ENCODE measurements around the gene ZSWIM1.

ZSWIM1 gene

DNA sequence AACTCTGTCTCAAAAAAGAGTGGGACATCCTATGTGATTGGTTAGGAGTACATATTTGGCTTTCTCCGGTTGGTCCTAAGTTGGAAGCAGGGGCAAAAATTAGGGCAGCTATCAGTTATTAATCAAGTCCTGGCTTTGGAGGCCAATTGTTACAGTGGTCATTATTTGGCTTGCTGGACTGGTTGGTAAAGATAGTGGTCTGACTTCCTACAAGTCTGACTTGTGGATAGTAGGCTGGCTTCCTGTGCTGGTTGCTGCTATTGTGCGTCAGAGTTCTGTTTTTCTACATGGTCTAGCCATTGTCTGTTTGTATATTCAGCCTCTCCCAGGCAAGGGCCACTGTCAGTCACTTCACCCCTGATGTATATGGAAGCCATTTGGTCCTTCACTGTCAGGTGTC is 30.8 kb upstream of the ZSWIM1 start:
- no peak for DNase-seq (ENCODE audit: low read depth in 1 of 2, low spot score in 1 of 2)
- H3K4me3 ChIP-seq (replicated peaks; ENCODE audit: insufficient read depth, low read length) = no peak overlapping the region
- H3K27me3 ChIP-seq (ENCODE audit: insufficient read depth, poor library complexity, severe bottlenecking) = no peaks in the 10 kb centered on the region
- no peak for TF ChIP-seq GABPA (IDR thresholded peaks at IDR 0.05; ENCODE audit: low read depth)
- TF ChIP-seq SPI1 (IDR thresholded peaks at IDR 0.05; ENCODE audit: borderline replicate concordance, low read depth) = no peak
- TF ChIP-seq POLR2AphosphoS5 (IDR thresholded peaks at IDR 0.05; ENCODE audit: low read depth) = no peak
- TF ChIP-seq, protein P1, sequence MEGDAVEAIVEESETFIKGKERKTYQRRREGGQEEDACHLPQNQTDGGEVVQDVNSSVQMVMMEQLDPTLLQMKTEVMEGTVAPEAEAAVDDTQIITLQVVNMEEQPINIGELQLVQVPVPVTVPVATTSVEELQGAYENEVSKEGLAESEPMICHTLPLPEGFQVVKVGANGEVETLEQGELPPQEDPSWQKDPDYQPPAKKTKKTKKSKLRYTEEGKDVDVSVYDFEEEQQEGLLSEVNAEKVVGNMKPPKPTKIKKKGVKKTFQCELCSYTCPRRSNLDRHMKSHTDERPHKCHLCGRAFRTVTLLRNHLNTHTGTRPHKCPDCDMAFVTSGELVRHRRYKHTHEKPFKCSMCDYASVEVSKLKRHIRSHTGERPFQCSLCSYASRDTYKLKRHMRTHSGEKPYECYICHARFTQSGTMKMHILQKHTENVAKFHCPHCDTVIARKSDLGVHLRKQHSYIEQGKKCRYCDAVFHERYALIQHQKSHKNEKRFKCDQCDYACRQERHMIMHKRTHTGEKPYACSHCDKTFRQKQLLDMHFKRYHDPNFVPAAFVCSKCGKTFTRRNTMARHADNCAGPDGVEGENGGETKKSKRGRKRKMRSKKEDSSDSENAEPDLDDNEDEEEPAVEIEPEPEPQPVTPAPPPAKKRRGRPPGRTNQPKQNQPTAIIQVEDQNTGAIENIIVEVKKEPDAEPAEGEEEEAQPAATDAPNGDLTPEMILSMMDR (IDR thresholded peaks at IDR 0.05; ENCODE audit: insufficient read depth, low read length) = no peak
- TF ChIP-seq, protein P2, sequence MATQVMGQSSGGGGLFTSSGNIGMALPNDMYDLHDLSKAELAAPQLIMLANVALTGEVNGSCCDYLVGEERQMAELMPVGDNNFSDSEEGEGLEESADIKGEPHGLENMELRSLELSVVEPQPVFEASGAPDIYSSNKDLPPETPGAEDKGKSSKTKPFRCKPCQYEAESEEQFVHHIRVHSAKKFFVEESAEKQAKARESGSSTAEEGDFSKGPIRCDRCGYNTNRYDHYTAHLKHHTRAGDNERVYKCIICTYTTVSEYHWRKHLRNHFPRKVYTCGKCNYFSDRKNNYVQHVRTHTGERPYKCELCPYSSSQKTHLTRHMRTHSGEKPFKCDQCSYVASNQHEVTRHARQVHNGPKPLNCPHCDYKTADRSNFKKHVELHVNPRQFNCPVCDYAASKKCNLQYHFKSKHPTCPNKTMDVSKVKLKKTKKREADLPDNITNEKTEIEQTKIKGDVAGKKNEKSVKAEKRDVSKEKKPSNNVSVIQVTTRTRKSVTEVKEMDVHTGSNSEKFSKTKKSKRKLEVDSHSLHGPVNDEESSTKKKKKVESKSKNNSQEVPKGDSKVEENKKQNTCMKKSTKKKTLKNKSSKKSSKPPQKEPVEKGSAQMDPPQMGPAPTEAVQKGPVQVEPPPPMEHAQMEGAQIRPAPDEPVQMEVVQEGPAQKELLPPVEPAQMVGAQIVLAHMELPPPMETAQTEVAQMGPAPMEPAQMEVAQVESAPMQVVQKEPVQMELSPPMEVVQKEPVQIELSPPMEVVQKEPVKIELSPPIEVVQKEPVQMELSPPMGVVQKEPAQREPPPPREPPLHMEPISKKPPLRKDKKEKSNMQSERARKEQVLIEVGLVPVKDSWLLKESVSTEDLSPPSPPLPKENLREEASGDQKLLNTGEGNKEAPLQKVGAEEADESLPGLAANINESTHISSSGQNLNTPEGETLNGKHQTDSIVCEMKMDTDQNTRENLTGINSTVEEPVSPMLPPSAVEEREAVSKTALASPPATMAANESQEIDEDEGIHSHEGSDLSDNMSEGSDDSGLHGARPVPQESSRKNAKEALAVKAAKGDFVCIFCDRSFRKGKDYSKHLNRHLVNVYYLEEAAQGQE (IDR thresholded peaks at IDR 0.05; ENCODE audit: insufficient replicate concordance, low read depth) = no peak
- H3K27ac ChIP-seq (replicated peaks) = no peak overlapping the region

DNA sequence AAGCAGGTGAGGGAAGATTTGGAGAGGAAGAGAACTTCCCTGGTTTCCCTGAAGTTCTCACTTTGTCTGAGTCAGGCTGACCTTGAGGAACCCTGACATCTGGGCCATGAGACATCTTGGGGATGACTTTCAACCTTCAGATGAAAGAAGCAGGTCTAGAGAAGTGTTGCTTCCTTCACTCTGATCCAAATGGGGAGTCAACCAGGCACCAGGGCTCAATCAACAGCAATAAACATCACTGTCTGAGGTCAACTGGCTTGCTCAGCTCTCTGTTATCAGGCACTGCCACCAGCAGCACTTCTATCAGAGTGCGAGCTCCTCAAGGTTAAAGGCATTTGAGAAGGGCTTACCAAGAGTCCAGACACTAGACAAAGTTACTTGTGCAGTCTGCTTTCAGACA is 30.1 kb upstream of the ZSWIM1 start:
- Histone ChIP-seq H3K4me3 (replicated peaks; ENCODE audit: insufficient read depth, low read length) (no peak overlapping the region), H3K27me3 (ENCODE audit: insufficient read depth, poor library complexity, severe bottlenecking) (no peaks in the 10 kb centered on the region), H3K27ac (replicated peaks) (no peak overlapping the region)
- TF ChIP-seq, protein P1 (IDR thresholded peaks at IDR 0.05; ENCODE audit: insufficient read depth, low read length) = no peak
- TF ChIP-seq SPI1 (IDR thresholded peaks at IDR 0.05; ENCODE audit: borderline replicate concordance, low read depth) (no peak), GABPA (IDR thresholded peaks at IDR 0.05; ENCODE audit: low read depth) (no peak), POLR2AphosphoS5 (IDR thresholded peaks at IDR 0.05; ENCODE audit: low read depth) (no peak)
- TF ChIP-seq, protein P2 (IDR thresholded peaks at IDR 0.05; ENCODE audit: insufficient replicate concordance, low read depth) = no peak
- DNase-seq (ENCODE audit: low read depth in 1 of 2, low spot score in 1 of 2) = no peak

DNA sequence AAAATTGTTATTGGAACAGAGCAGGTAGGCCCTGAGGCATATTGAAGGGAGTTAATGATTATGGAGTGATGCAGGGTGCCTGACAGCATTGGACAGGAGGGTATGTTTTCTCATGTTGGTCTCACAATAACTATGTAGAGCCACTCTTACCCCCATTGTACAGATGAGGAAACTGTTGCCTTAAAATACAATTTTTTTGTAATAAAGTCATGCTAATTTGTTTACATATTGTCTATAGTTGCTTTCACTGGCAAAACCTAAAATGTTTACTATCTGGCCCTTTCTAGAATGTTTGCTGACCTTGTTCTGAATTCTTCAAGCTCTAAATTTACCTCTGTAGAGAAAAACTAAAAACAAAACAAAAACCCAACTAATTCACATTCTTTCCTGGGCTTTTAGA is 29.5 kb upstream of the ZSWIM1 start:
- Histone ChIP-seq H3K27me3 (ENCODE audit: insufficient read depth, poor library complexity, severe bottlenecking) (no peaks in the 10 kb centered on the region), H3K4me3 (replicated peaks; ENCODE audit: insufficient read depth, low read length) (no peak overlapping the region), H3K27ac (replicated peaks) (no peak overlapping the region)
- no peak for DNase-seq (ENCODE audit: low read depth in 1 of 2, low spot score in 1 of 2)
- no peak for TF ChIP-seq SPI1 (IDR thresholded peaks at IDR 0.05; ENCODE audit: borderline replicate concordance, low read depth)
- TF ChIP-seq, protein P2 (IDR thresholded peaks at IDR 0.05; ENCODE audit: insufficient replicate concordance, low read depth) = no peak
- TF ChIP-seq, protein P1 (IDR thresholded peaks at IDR 0.05; ENCODE audit: insufficient read depth, low read length) = no peak
- TF ChIP-seq GABPA (IDR thresholded peaks at IDR 0.05; ENCODE audit: low read depth) = no peak
- no peak for TF ChIP-seq POLR2AphosphoS5 (IDR thresholded peaks at IDR 0.05; ENCODE audit: low read depth)

Data from HL-60 (cell line).